22Rv1 (cell line): ENCODE measurements around the gene ZCWPW1.
"Not testable (repeated sequence)": the region's sequence is repeated elsewhere in the genome, so short reads cannot be mapped to it uniquely, and the experiment has no call there.

Source experiments
- H3K27ac ChIP-seq: fragments of 450-650 bp; 2 replicates; pipeline ENCODE4 v1.5.1; 2017
- ZFX ChIP-seq: fragments of 450-650 bp; IDR thresholded peaks from 2 replicates; pipeline ENCODE4 v1.6.1; 2017; ENCODE audit warnings: antibody characterized with exemption, borderline replicate concordance
- TF ChIP-seq, protein P1 (sequence below): fragments of 450-650 bp; IDR thresholded peaks from 2 replicates; pipeline ENCODE4 v1.5.1; 2017; ENCODE audit warnings: mild to moderate bottlenecking

The ZCWPW1 gene

DNA sequence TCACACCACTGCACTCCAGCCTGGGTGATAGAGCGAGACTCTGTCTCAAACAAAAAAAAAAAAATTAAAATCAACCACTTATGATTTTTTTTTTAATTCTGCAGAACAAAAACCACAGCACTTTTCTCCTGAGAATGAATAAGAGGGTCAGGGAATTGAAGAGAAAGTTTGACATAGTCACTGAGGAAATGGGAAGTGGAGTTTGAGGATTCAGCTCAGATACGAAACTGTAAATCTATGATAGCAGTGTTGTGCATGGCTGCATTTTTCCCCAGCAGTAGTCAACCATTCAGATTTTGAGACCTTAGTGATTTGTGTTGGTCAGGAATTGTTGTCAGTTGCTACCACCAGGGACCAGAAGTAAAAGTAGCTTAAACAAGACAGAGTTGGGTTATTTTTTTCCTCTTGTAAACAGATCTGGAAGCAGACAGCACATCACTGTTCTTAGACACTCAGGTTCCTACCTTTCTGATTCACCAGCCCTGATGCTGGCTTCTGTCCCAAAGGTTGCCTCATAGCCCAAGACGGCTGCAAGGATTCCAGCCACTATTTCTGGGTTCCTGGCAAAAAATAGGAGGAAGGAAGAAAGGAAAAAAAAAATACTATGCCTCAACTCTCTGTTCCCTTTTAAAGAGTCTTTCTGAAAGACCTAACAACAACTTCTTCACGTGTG is 35.1 kb downstream of the ZCWPW1 start:
- TF ChIP-seq ZFX = no peak
- TF ChIP-seq, protein P1, sequence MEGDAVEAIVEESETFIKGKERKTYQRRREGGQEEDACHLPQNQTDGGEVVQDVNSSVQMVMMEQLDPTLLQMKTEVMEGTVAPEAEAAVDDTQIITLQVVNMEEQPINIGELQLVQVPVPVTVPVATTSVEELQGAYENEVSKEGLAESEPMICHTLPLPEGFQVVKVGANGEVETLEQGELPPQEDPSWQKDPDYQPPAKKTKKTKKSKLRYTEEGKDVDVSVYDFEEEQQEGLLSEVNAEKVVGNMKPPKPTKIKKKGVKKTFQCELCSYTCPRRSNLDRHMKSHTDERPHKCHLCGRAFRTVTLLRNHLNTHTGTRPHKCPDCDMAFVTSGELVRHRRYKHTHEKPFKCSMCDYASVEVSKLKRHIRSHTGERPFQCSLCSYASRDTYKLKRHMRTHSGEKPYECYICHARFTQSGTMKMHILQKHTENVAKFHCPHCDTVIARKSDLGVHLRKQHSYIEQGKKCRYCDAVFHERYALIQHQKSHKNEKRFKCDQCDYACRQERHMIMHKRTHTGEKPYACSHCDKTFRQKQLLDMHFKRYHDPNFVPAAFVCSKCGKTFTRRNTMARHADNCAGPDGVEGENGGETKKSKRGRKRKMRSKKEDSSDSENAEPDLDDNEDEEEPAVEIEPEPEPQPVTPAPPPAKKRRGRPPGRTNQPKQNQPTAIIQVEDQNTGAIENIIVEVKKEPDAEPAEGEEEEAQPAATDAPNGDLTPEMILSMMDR = no peak
- H3K27ac ChIP-seq = no peak overlapping the region

DNA sequence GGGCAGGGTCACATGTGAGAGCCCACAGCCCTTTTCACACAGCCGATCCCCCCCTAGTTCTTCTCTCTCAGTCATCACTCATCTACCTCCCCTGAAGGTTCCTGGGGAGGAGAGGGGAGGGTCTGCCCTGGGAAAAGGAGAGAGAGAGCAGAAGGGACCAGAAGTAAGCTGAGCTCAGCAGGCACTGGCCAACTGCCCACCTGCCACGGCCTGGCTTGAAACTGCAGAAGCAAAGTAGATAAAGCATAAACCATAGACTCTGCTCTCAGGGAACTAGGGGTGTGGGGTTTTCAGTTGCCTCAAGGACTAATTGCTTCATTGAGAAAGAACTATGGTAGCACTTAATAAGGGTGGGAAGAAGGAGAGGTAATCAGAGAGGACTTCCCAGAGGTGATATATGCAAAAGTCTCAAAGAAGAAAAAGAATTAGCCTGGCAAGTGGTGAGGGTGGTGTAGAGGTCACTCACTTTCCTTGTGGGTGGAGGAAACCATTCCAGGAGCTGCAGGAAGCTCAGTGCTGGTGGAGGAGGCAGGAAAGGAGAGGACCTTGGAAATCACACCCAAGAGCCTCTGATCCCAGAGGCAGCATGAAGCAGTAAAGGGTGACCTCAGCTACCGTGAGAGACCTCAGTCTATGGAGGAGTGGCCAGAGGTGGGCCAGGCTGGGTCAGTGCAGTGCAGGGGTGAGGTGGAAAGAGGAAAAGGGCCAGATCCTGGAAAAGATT is 38.1 kb downstream of the ZCWPW1 start:
- H3K27ac ChIP-seq = no peak overlapping the region
- no peak for TF ChIP-seq ZFX
- TF ChIP-seq, protein P1 = no peak

DNA sequence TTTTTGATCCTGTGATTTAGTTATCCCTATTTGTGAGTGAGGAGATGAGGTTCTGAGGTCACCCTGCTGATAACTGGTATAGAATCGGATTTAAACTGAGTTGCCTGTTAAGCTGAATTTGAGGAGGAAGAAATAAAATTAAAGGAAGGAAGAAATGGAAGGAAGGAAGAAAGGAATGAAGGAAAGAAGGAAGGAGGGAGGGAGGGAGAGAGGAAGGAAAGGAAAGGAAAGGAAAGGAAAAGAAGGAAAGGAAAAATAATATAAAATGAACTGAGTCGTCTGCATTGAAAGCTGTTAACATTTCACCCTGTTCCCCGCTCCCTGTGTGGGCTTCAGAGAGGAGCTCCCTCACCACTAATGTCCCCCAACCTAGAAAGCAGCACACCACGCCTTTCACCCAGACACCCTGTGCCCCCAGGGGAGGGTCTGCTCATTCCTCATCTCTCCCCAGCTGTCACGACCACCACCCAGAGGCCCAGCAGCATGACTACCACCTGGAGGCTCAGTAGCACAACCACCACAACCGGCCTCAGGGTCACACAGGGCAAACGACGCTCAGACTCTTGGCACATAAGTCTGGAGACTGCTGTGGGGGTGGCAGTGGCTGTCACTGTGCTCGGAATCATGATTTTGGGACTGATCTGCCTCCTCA is 38.9 kb downstream of the ZCWPW1 start:
- H3K27ac ChIP-seq = no peak overlapping the region
- TF ChIP-seq, protein P1 = no peak
- TF ChIP-seq ZFX = no peak

DNA sequence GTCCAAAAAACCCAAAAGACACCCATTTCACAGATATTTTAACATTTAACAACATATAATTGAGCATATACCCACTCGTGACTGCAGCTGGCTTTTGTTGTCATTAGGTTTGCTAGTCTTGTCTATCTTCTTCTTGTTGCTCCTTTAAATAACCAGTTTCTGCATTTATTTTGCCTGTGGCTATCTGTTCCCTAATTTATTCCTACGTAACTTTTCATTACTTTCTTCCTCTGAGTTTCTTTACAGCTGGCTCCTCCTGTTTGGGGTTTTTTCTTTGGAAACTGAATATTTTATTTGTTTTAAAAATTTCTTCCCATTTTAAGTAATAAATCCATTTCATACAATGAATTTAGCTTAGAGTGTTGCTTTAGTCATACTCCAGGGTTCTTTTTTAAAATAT is 40.8 kb downstream of the ZCWPW1 start:
- no peak overlapping the region for H3K27ac ChIP-seq
- TF ChIP-seq, protein P1 = no peak
- TF ChIP-seq ZFX = no peak

DNA sequence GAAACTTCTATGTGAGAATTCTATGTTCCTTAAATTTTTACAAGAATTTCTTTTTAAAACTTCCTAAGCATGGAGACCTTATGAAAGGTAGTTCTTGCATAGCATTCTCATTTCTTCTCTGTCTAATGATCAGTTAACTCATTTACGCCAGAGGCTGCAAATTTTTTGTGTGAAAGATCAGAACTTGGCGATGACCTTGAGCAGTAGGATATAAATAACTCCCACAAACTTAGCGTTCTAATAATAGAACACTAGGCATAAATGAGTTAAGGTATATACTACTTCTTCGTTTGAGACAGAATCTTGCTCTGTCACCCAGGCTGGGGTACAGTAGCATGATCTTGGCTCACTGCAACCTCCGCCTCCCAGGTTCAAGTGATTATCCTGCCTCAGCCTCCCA is 41.6 kb downstream of the ZCWPW1 start:
- H3K27ac ChIP-seq = no peak overlapping the region
- no peak for TF ChIP-seq ZFX
- TF ChIP-seq, protein P1 = no peak

DNA sequence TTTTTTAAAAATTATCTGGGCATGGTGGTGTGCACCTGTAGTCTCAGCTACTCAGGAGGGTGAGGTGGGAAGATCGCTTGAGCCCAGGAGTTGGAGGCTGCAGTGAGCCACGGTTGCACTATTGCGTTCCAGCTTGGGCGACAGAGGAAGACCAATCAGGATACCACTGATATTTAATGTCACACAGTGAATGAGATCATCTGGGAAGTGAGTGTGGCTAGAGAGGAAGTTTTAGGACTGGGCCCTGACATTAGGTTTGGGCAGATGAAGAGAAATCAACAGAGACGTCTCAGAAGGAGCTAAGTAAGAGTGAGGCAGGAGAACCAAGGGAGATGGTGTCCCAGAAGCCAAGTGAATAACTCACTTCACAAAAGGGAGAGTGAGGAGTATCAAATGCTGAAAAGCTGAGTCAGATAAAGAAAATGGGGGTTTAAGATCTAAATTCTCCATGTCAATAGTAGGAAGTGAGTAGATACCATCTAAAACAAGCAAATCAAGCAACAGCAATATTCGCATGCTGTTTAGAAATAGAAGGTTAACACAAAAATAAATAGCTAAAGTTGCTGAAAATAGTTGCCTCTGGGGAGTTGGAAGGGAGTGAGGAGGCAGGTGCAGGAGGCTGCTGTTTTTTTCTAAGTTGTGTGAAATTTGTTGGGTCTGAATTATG is 43.7 kb downstream of the ZCWPW1 start:
- TF ChIP-seq, protein P1 = no peak
- TF ChIP-seq ZFX = no peak
- no peak overlapping the region for H3K27ac ChIP-seq

DNA sequence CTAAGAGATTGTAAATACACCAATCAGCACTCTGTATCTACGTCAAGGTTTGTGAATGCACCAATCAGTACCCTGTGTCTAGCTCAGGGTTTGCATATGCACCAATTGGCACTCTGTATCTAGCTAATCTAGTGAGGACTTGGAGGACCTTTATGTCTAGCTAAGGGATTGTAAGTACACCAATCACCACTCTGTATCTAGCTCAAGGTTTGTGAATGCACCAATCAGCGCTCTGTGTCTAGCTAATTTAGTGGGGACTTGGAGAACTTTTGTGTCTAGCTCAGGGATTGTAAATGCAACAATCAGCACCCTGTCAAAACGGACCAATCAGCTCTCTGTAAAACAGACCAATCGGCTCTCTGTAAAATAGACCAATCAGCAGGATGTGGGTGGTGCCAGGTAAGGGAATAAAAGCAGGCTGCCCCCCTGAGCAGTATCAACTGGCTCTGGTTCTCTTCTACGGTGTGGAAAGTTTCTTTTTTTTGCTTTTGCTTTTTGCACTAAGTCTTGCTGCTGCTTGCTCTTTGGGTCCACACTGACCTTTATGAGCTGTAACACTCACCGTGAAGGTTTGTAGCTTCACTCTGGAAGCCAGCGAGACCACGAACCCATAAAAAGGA is 46.2 kb downstream of the ZCWPW1 start:
- not testable (repeated sequence) for H3K27ac ChIP-seq

DNA sequence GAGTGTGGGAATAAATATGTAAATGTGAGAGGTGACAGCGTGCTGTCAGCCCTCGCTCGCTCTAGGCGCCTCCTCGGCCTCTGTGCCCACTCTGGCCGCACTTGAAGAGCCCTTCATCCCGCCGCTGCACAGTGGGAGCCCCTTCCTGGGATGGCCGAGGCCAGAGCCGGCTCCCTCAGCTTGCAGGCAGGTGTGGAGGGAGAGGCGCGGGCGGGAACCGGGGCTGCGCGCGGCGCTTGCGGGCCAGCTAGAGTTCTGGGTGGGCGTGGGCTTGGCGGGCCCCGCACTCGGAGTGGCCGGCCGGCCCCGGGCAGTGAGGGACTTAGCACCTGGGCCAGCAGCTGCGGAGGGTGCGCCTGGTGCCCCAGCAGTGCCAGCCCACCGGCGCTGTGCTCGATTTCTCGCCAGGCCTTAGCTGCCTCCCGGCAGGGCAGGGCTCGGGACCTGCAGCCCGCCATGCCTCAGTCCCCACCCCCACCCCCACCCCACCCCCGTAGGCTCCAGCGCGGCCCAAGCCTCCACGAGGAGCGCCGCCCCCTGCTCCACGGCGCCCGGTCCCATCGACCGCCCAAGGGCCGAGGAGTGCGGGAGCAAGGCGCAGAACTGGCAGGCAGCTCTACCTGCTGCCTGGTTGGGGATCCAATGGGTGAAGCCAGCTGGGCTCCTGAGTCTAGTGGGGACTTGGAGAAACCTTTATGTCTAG is 46.8 kb downstream of the ZCWPW1 start:
- H3K27ac ChIP-seq = not testable (repeated sequence)
